ENCODE measurements around the gene EPS15. TPM values are rescaled to one million over a fixed set of nuclear protein-coding genes. Genes with fewer than 3 reads are reported as not detected.
"Not testable (repeated sequence)": the region's sequence is repeated elsewhere in the genome, so short reads cannot be mapped to it uniquely, and the experiment has no call there.

Gene EPS15
- total RNA-seq, 1 experiment from 2014 or later, result 9.3 TPM

DNA sequence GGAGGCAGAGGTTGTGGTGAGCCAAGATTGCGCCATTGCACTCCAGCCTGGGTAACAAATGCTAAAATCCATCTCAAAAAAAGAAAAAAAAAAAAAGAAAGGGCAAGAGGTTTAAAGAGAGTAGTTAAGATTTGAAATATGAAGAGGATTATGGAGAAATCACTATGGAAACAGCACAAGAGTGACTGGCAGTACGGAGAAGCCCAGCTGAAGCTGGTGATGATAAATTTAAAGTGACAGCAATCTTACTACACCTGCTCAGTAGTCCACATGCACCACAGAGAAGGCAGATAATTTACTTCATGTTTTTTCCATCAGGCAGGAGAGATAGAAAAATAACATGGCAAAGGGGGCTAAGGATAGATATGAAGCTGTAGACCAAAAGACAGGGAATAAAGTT, 56.8 kb downstream of the EPS15 start:
- H3K36me3 ChIP-seq, H3K9me3 ChIP-seq, H3K27me3 ChIP-seq, H3K4me3 ChIP-seq, DNase-seq: not testable (repeated sequence)

GRCh38 chr1:51454554-51454953, 64.5 kb downstream of the EPS15 start:
- Histone ChIP-seq H3K4me3 (no peak overlapping the region), H3K27me3 (no peaks in the 10 kb centered on the region), H3K36me3 (0 out of 2 replicates have a peak, but pooled peaks cover 4% of the 10 kb centered on the region), H3K9me3 (no peaks in the 10 kb centered on the region)
- no peak for DNase-seq

DNA sequence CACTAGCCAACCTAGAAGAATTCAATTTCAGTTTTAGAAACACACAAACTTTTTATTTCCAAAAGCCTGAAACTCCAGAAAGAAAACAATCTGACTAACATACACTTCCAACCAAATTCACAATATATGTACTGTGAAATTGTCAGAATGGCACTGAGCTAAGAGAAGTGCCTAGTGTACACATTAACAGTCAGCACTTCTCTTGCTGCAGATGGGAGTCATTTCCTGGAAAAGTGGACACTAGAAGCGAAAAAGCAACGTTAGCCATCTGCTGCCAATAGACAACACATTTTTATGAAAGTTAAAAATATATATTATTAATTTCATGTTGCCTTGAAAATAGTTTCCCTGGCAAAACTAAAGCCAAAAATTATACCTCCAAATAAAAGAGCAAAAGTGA, 66.1 kb downstream of the EPS15 start:
- H3K9me3 ChIP-seq, result no peaks in the 10 kb centered on the region
- H3K4me3 ChIP-seq, result no peak overlapping the region
- no peaks in the 10 kb centered on the region for H3K27me3 ChIP-seq
- DNase-seq, result no peak
- peaks cover 7% of the 10 kb centered on the region; the same call in 1 of the 2 replicates for H3K36me3 ChIP-seq

- peaks cover 14% of the 10 kb centered on the region; the same call in 1 of the 2 replicates for H3K36me3 ChIP-seq
- not testable (repeated sequence) for H3K27me3 ChIP-seq, DNase-seq, H3K4me3 ChIP-seq, H3K9me3 ChIP-seq
These were observed 70.1 kb downstream of the EPS15 start for GRCh38 chr1:51448844-51449454.

DNA sequence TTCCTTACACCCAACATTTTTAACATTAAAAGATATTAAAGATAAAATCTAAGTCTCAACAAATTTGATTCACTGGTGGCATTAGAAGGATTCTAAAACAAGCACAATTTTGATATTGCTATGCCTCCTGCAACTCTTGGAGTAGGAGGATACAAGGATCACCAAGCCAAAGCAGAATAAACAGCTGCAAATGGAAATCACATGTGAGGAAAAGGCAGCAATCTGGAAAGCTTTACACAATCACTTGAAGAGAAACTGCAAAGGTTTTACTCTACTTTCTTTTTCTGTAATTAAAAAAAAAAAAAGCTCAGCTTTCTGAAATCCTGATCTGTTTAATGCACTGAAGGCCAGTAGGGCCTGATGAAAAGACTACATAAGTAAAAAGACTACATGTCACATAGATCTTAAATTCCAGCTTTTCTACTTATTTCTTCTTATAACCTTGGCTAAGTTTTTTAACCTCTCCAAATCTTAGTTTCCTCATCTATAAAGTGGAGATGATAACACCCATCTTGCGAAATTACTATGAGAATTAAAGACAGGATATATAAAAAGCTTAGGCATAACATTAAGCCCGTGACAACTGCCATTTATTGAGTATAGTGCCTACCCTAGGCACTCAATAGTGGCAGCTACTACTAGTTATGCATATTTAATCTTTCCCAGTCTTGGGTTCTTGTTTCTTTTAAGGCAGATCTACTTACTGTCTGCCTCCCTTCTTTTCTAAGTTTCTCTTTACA, 73.5 kb downstream of the EPS15 start:
- Histone ChIP-seq H3K27me3 (no peaks in the 10 kb centered on the region), H3K4me3 (no peak overlapping the region), H3K36me3 (peaks cover 12% of the 10 kb centered on the region; the same call in 1 of the 2 replicates), H3K9me3 (no peaks in the 10 kb centered on the region)
- DNase-seq, result no peak

GRCh38 chr1:51444534-51445192, 74.4 kb downstream of the EPS15 start:
- H3K9me3 ChIP-seq, result no peaks in the 10 kb centered on the region
- H3K27me3 ChIP-seq, result no peaks in the 10 kb centered on the region
- peaks cover 16% of the 10 kb centered on the region for H3K36me3 ChIP-seq
- H3K4me3 ChIP-seq, result no peak overlapping the region
- DNase-seq, result no peak

GRCh38 chr1:51444096-51444495, 75.0 kb downstream of the EPS15 start:
- Histone ChIP-seq H3K27me3 (no peaks in the 10 kb centered on the region), H3K4me3 (no peak overlapping the region), H3K36me3 (peaks cover 22% of the 10 kb centered on the region), H3K9me3 (no peaks in the 10 kb centered on the region)
- no peak for DNase-seq

- no peak for DNase-seq
- H3K4me3 ChIP-seq, result no peak overlapping the region
- peaks cover 25% of the 10 kb centered on the region for H3K36me3 ChIP-seq
- no peaks in the 10 kb centered on the region for H3K9me3 ChIP-seq
- no peaks in the 10 kb centered on the region for H3K27me3 ChIP-seq
These were observed 75.5 kb downstream of the EPS15 start for GRCh38 chr1:51443555-51443954.

DNA sequence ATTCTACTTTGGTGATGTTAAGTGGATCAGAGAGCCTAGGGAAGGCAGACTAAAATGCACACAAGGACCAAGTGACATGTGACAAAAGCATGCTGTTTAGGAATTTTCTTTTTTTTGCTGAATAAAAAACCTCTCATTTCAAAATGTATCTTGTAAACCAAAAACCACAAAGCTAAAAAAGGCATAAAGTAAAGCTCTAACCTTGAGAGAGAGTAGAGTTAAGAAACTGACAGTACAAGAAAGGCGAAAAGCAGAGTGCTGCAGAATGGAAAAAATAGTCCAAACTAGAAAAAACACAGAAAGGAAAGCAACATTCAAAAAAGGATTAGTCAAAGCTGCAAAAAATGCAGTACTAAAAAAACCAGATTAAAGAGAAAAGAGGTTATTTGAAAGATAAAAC, 76.5 kb downstream of the EPS15 start:
- H3K9me3 ChIP-seq, result no peaks in the 10 kb centered on the region
- H3K4me3 ChIP-seq, result no peak overlapping the region
- no peak for DNase-seq
- no peaks in the 10 kb centered on the region for H3K27me3 ChIP-seq
- peaks cover 19% of the 10 kb centered on the region for H3K36me3 ChIP-seq

GRCh38 chr1:51442198-51442597, 76.9 kb downstream of the EPS15 start:
- H3K36me3 ChIP-seq, result peaks cover 19% of the 10 kb centered on the region
- no peaks in the 10 kb centered on the region for H3K27me3 ChIP-seq
- no peaks in the 10 kb centered on the region for H3K9me3 ChIP-seq
- H3K4me3 ChIP-seq, result no peak overlapping the region
- no peak for DNase-seq

DNA sequence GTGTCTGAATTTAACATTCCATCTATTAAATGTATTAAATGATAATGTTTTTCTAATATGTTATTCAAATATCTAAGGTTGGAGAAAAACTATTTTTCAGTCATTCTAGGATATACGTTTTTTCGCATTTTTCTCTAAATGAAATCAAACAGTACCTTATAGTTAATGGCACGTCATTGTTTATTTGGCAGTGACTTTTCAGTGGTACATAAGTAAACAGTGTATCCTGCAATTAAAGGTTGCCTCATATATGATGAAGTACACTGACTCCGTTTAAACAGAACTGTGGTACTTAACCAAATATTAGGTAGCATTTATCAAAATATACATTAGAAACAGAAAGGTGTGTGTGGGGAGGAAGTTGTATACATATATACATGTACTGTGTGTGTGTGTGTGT, 79.2 kb downstream of the EPS15 start:
- no peaks in the 10 kb centered on the region for H3K9me3 ChIP-seq
- H3K27me3 ChIP-seq, result no peaks in the 10 kb centered on the region
- no peak for DNase-seq
- H3K4me3 ChIP-seq, result no peak overlapping the region
- H3K36me3 ChIP-seq, result peaks cover 15% of the 10 kb centered on the region

GRCh38 chr1:51439053-51439452, 80.0 kb downstream of the EPS15 start:
- H3K36me3 ChIP-seq, result peaks cover 15% of the 10 kb centered on the region
- H3K9me3 ChIP-seq, result no peaks in the 10 kb centered on the region
- no peaks in the 10 kb centered on the region for H3K27me3 ChIP-seq
- no peak for DNase-seq
- no peak overlapping the region for H3K4me3 ChIP-seq

GRCh38 chr1:51437391-51437790, 81.7 kb downstream of the EPS15 start:
- H3K36me3 ChIP-seq, result peaks cover 14% of the 10 kb centered on the region
- not testable (repeated sequence) for DNase-seq, H3K9me3 ChIP-seq, H3K27me3 ChIP-seq, H3K4me3 ChIP-seq

- H3K4me3 ChIP-seq, result no peak overlapping the region
- peaks cover 14% of the 10 kb centered on the region for H3K36me3 ChIP-seq
- DNase-seq, result no peak
- no peaks in the 10 kb centered on the region for H3K9me3 ChIP-seq
- H3K27me3 ChIP-seq, result no peaks in the 10 kb centered on the region
These were observed 83.2 kb downstream of the EPS15 start for GRCh38 chr1:51435878-51436277.

GRCh38 chr1:51433972-51434510, 85.0 kb downstream of the EPS15 start:
- Histone ChIP-seq H3K4me3 (no peak overlapping the region), H3K36me3 (peaks cover 3% of the 10 kb centered on the region), H3K9me3 (no peaks in the 10 kb centered on the region), H3K27me3 (no peaks in the 10 kb centered on the region)
- DNase-seq, result no peak

DNA sequence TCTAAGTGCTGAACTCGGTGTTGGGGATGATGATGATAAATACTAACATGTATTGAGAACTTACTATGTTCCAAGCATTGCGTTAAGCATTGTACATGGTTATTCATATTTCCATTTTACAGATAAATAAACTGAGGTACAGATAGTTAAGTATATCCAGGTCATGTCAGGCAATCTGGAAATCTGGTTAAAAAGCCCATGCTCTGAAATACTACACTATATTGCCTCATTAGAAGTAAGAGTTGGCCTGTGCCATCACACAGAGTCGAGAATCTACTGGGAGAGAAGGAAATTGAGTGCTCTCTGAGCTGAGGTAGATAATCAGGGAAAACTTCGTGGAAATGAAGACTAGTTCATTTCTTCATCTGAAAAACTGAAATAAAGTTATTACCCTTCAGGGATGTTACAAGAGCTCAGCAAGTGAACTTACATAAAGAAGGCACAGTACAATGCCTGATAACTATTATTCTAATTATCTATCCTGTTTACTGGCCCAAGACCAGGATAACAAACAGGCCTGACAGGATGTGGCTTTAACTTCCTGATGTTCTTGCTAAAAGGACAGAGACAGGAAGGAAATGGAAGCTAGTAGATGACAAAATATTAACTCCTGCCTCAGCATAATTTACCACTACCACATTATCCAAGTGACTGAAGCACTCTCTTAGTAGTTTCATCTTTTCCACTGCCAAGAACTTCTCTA, 85.6 kb downstream of the EPS15 start:
- no peaks in the 10 kb centered on the region for H3K9me3 ChIP-seq
- no peak for DNase-seq
- H3K4me3 ChIP-seq, result no peak overlapping the region
- no peaks in the 10 kb centered on the region for H3K27me3 ChIP-seq
- no peaks in the 10 kb centered on the region; the same call in 1 of the 2 replicates for H3K36me3 ChIP-seq

DNA sequence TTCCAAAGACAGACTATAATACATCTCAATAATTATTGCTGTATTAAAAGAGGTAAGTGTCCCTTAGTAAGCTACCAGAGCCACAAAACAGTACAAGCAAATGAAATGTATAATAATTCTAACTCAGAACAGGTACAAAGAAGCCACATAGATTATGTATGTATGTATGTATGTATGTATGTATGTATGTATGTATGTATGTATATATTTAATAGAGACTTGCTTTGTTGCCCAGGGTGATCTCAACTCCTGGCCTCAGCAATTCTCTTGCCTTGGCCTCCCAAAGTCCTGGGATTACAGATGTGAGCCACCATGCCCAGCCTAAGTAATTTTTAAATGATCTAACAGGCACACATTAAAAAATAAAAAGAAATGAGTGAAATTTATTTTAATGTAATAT, 86.9 kb downstream of the EPS15 start:
- H3K9me3 ChIP-seq, result no peaks in the 10 kb centered on the region
- no peak overlapping the region for H3K4me3 ChIP-seq
- no peak for DNase-seq
- H3K36me3 ChIP-seq, result no peaks in the 10 kb centered on the region; the same call in 1 of the 2 replicates
- no peaks in the 10 kb centered on the region for H3K27me3 ChIP-seq

Data from MG63 (cell line).